Stimulated activated CD8-positive, alpha-beta memory T cell treated with anti-CD3 and anti-CD28 coated beads, Interleukin-2, amount 100 ng/mL, for 1 hour (primary cell): ENCODE measurements around the gene NKAIN4.
"Not testable (repeated sequence)": the region's sequence is repeated elsewhere in the genome, so short reads cannot be mapped to it uniquely, and the experiment has no call there.

Experiments
- DNase-seq, 2 donors: peaks; one replicate each; pipeline ENCODE4 v3.0.0-alpha.2; 2020; ENCODE audit warnings: low read depth in 2 of 2

NKAIN4 gene

GRCh38 chr20:63238031-63238430 is 16.2 kb downstream of the NKAIN4 start:
- DNase-seq: no peak

GRCh38 chr20:63236116-63236837 is 18.0 kb downstream of the NKAIN4 start:
- no peak for DNase-seq

- DNase-seq: no peak
Observed at GRCh38 chr20:63235399-63235983, 18.8 kb downstream of the NKAIN4 start, which contains the start of gene BIRC7. Gene BIRC7 (plus strand): TSS chr20:63235905. CDS start chr20:63236097, 192 bp downstream.

GRCh38 chr20:63234693-63235398 is 19.4 kb downstream of the NKAIN4 start:
- no peak for DNase-seq

GRCh38 chr20:63233924-63234323 is 20.3 kb downstream of the NKAIN4 start:
- no peak for DNase-seq

- DNase-seq: no peak
Observed at GRCh38 chr20:63233061-63233344, 21.3 kb downstream of the NKAIN4 start.

GRCh38 chr20:63232235-63233060 is 21.8 kb downstream of the NKAIN4 start:
- DNase-seq: no peak

- no peak for DNase-seq
Observed at GRCh38 chr20:63230800-63231268, 23.4 kb downstream of the NKAIN4 start.

- DNase-seq: no peak
Observed at GRCh38 chr20:63228806-63229205, 25.5 kb downstream of the NKAIN4 start.

- no peak for DNase-seq
Observed at GRCh38 chr20:63227260-63227659, 27.0 kb downstream of the NKAIN4 start.

GRCh38 chr20:63226042-63226943 is 28.0 kb downstream of the NKAIN4 start:
- no peak for DNase-seq

GRCh38 chr20:63225082-63225454 is 29.2 kb downstream of the NKAIN4 start:
- no peak for DNase-seq

GRCh38 chr20:63224412-63225081 is 29.7 kb downstream of the NKAIN4 start:
- DNase-seq: no peak

GRCh38 chr20:63223826-63224207 is 30.4 kb downstream of the NKAIN4 start:
- DNase-seq: no peak

GRCh38 chr20:63223121-63223825 is 31.0 kb downstream of the NKAIN4 start:
- DNase-seq: no peak

GRCh38 chr20:63222541-63222940 is 31.7 kb downstream of the NKAIN4 start:
- DNase-seq: no peak

- not testable (repeated sequence) for DNase-seq
Observed at GRCh38 chr20:63221400-63222053, 32.7 kb downstream of the NKAIN4 start.

GRCh38 chr20:63220696-63221399 is 33.4 kb downstream of the NKAIN4 start:
- DNase-seq: no peak
